Loucy (cell line): ENCODE results near the gene MTARC1.
A peak's percentile ranks its signal among the peaks of the same experiment; 100 is the strongest.

ENCODE experiments used
- H2AFZ ChIP-seq: fragments of 200-600 bp; sonication (generic); 2 replicates; pipeline ENCODE4 v1.6.0; 2016; ENCODE audit warnings: antibody characterized with exemption, mild to moderate bottlenecking, low read length, moderate library complexity
- H3F3A ChIP-seq: fragments of 200-600 bp; 2 replicates; pipeline ENCODE4 v1.6.0; 2016; ENCODE audit warnings: antibody characterized with exemption, low read depth, mild to moderate bottlenecking
- H3K27me3 ChIP-seq: fragments of 200-600 bp; sonication (generic); 2 replicates; pipeline ENCODE4 v1.6.1; 2014; ENCODE audit warnings: low read length, mild to moderate bottlenecking; ENCODE audit not compliant: insufficient read depth, poor library complexity, severe bottlenecking
- H3K36me3 ChIP-seq: fragments of 200-600 bp; sonication (generic); 2 replicates; pipeline ENCODE4 v1.6.1; 2016; ENCODE audit warnings: low read length; ENCODE audit not compliant: insufficient read depth
- H3K4me1 ChIP-seq: fragments of 200-600 bp; sonication (generic); 2 replicates; pipeline ENCODE4 v1.5.1; 2014; ENCODE audit warnings: low read length, mild to moderate bottlenecking; ENCODE audit not compliant: insufficient read depth, poor library complexity, severe bottlenecking
- H3K4me2 ChIP-seq: fragments of 200-600 bp; sonication (generic); 2 replicates; pipeline ENCODE4 v1.6.0; 2014; ENCODE audit warnings: antibody characterized with exemption, low read length, low read depth, mild to moderate bottlenecking; ENCODE audit not compliant: poor library complexity, severe bottlenecking
- H3K4me3 ChIP-seq: fragments of 200-600 bp; sonication (generic); 2 replicates; pipeline ENCODE4 v1.5.1; 2014; ENCODE audit warnings: low read length, mild to moderate bottlenecking, mixed read lengths; ENCODE audit not compliant: poor library complexity, severe bottlenecking
- H3K79me2 ChIP-seq: fragments of 200-600 bp; sonication (generic); 2 replicates; pipeline ENCODE4 v1.6.1; 2014; ENCODE audit warnings: low read length; ENCODE audit not compliant: insufficient read depth
- H3K9ac ChIP-seq: fragments of 200-600 bp; sonication (generic); 2 replicates; pipeline ENCODE4 v1.6.0; 2014; ENCODE audit warnings: mild to moderate bottlenecking, low read depth, low read length, moderate library complexity; ENCODE audit not compliant: poor library complexity, severe bottlenecking
- H3K9me2 ChIP-seq: fragments of 200-600 bp; sonication (generic); replicated peaks from 2 replicates; pipeline ENCODE4 v1.6.1; 2016; ENCODE audit warnings: low read depth, low read length, mixed read lengths
- H3K9me3 ChIP-seq: fragments of 200-600 bp; sonication (generic); 2 replicates; pipeline ENCODE4 v1.6.1; 2014; ENCODE audit warnings: mild to moderate bottlenecking, antibody characterized with exemption, low read length, low read depth; ENCODE audit not compliant: insufficient read depth
- H4K20me1 ChIP-seq: fragments of 200-600 bp; sonication (generic); 2 replicates; pipeline ENCODE4 v1.6.0; 2014; ENCODE audit warnings: antibody characterized with exemption, low read length, mild to moderate bottlenecking; ENCODE audit not compliant: insufficient read depth, poor library complexity, severe bottlenecking
- CTCF ChIP-seq: fragments of 200-600 bp; sonication (generic); conservative IDR thresholded peaks from 2 replicates; pipeline ENCODE4 v1.5.1; 2014; ENCODE audit warnings: mild to moderate bottlenecking, antibody characterized with exemption, low read length
- EZH2phosphoT487 ChIP-seq: fragments of 200-600 bp; IDR thresholded peaks from 2 replicates; pipeline ENCODE4 v1.6.1; 2018; ENCODE audit warnings: antibody characterized with exemption, mild to moderate bottlenecking, moderate library complexity, borderline replicate concordance

Gene MTARC1

GRCh38 chr1:220808345-220809186, 21.9 kb downstream of the MTARC1 start:
- Histone ChIP-seq H3K4me3 (no peak overlapping the region), H4K20me1 (no peaks in the 10 kb centered on the region), H3K9me2 (no peaks in the 10 kb centered on the region), H3K27me3 (no peaks in the 10 kb centered on the region), H3K9ac (no peak overlapping the region), H3F3A (no peaks in the 10 kb centered on the region), H3K36me3 (no peaks in the 10 kb centered on the region), H2AFZ (no peak overlapping the region), H3K4me2 (no peak overlapping the region), H3K9me3 (no peaks in the 10 kb centered on the region), H3K79me2 (no peaks in the 10 kb centered on the region), H3K4me1 (no peaks in the 10 kb centered on the region)
- TF ChIP-seq CTCF (no peak), EZH2phosphoT487 (no peak)

GRCh38 chr1:220809187-220809550, 22.5 kb downstream of the MTARC1 start:
- H3K27me3 ChIP-seq, result no peaks in the 10 kb centered on the region
- no peak for TF ChIP-seq EZH2phosphoT487
- no peak for TF ChIP-seq CTCF
- H2AFZ ChIP-seq, result no peak overlapping the region
- H3F3A ChIP-seq, result no peaks in the 10 kb centered on the region
- H3K9me2 ChIP-seq, result no peaks in the 10 kb centered on the region
- H3K9ac ChIP-seq, result no peak overlapping the region
- no peaks in the 10 kb centered on the region for H4K20me1 ChIP-seq
- no peaks in the 10 kb centered on the region for H3K9me3 ChIP-seq
- no peaks in the 10 kb centered on the region for H3K36me3 ChIP-seq
- no peaks in the 10 kb centered on the region for H3K4me1 ChIP-seq
- H3K79me2 ChIP-seq, result no peaks in the 10 kb centered on the region
- H3K4me3 ChIP-seq, result no peak overlapping the region
- H3K4me2 ChIP-seq, result no peak overlapping the region

- no peaks in the 10 kb centered on the region for H3F3A ChIP-seq
- H4K20me1 ChIP-seq, result no peaks in the 10 kb centered on the region
- no peaks in the 10 kb centered on the region for H3K4me1 ChIP-seq
- no peaks in the 10 kb centered on the region for H3K9me3 ChIP-seq
- no peaks in the 10 kb centered on the region for H3K36me3 ChIP-seq
- TF ChIP-seq EZH2phosphoT487 (no peak), CTCF (no peak)
- H3K9me2 ChIP-seq, result no peaks in the 10 kb centered on the region
- no peak overlapping the region for H2AFZ ChIP-seq
- H3K4me2 ChIP-seq, result peak overlapping the region; percentile 91
- H3K9ac ChIP-seq, result no peak overlapping the region
- H3K4me3 ChIP-seq, result no peak overlapping the region
- no peaks in the 10 kb centered on the region for H3K27me3 ChIP-seq
- H3K79me2 ChIP-seq, result no peaks in the 10 kb centered on the region
Observed at GRCh38 chr1:220809704-220810103, 23.0 kb downstream of the MTARC1 start.
